MM.1S (cell line): Measurements from ENCODE around the gene SMURF2.

Source experiments
- DNase-seq: peaks from one replicate; pipeline ENCODE4 v3.0.0-alpha.2; 2015
- H2AFZ ChIP-seq: fragments of 300-600 bp; sonication (generic); 2 replicates; pipeline ENCODE4 v1.6.0; 2016; ENCODE audit warnings: antibody characterized with exemption, low read length
- H3F3A ChIP-seq: fragments of 300-600 bp; sonication (generic); 2 replicates; pipeline ENCODE4 v1.6.1; 2016; ENCODE audit warnings: mild to moderate bottlenecking, antibody characterized with exemption, low read length, moderate library complexity, mixed read lengths; ENCODE audit not compliant: insufficient read depth
- H3K27ac ChIP-seq: fragments of 300-600 bp; sonication (generic); 2 replicates; pipeline ENCODE4 v1.5.1; 2016; ENCODE audit warnings: mild to moderate bottlenecking, low read length
- H3K27me3 ChIP-seq: fragments of 300-600 bp; sonication (generic); replicated peaks from 2 replicates; pipeline ENCODE4 v1.6.0; 2016; ENCODE audit warnings: low read length; ENCODE audit not compliant: insufficient read depth
- H3K36me3 ChIP-seq: fragments of 300-600 bp; sonication (generic); replicated peaks from 2 replicates; pipeline ENCODE4 v1.6.1; 2016; ENCODE audit warnings: mild to moderate bottlenecking, low read length, mixed read lengths; ENCODE audit not compliant: insufficient read depth
- H3K4me1 ChIP-seq: fragments of 300-600 bp; sonication (generic); 2 replicates; pipeline ENCODE4 v1.6.1; 2016; ENCODE audit warnings: low read length, mixed read lengths
- H3K4me2 ChIP-seq: fragments of 300-600 bp; sonication (generic); 2 replicates; pipeline ENCODE4 v1.6.0; 2016; ENCODE audit warnings: low read depth, low read length
- H3K4me3 ChIP-seq: fragments of 300-600 bp; sonication (generic); 2 replicates; pipeline ENCODE4 v1.5.1; 2016; ENCODE audit warnings: low read length, mixed read lengths
- H3K79me2 ChIP-seq: fragments of 300-600 bp; sonication (generic); 2 replicates; pipeline ENCODE4 v1.6.1; 2016; ENCODE audit warnings: mixed run types, low read length, mixed read lengths
- H3K9ac ChIP-seq: fragments of 300-600 bp; sonication (generic); 2 replicates; pipeline ENCODE4 v1.6.1; 2016; ENCODE audit warnings: low read length, mixed read lengths
- H3K9me2 ChIP-seq: fragments of 300-600 bp; sonication (generic); replicated peaks from 2 replicates; pipeline ENCODE4 v1.6.1; 2016; ENCODE audit warnings: mild to moderate bottlenecking, low read length, mixed read lengths; ENCODE audit not compliant: insufficient read depth
- H3K9me3 ChIP-seq: fragments of 300-600 bp; sonication (generic); replicated peaks from 2 replicates; pipeline ENCODE4 v1.6.1; 2016; ENCODE audit warnings: mild to moderate bottlenecking, low read length, mixed read lengths; ENCODE audit not compliant: insufficient read depth
- H4K20me1 ChIP-seq: fragments of 300-600 bp; sonication (generic); 2 replicates; pipeline ENCODE4 v1.6.1; 2016; ENCODE audit warnings: mild to moderate bottlenecking, low read length, moderate library complexity, mixed read lengths; ENCODE audit not compliant: insufficient read depth
- CTCF ChIP-seq: fragments of 300-600 bp; sonication (generic); IDR thresholded peaks from 2 replicates; pipeline ENCODE4 v1.5.1; 2016; ENCODE audit warnings: antibody characterized with exemption, low read length, mixed read lengths
- EZH2 ChIP-seq: fragments of 300-600 bp; sonication (generic); optimal IDR thresholded peaks from 2 replicates; pipeline ENCODE3; 2017; ENCODE audit warnings: low read depth, mild to moderate bottlenecking, antibody characterized with exemption, low read length, mixed read lengths
- EZH2phosphoT487 ChIP-seq: fragments of 300-600 bp; sonication (generic); IDR thresholded peaks from 2 replicates; pipeline ENCODE4 v1.6.1; 2018; ENCODE audit warnings: antibody characterized with exemption, low read length

The SMURF2 gene

GRCh38 chr17:64496348-64496785 lies 165.7 kb downstream of the SMURF2 start:
- no peak for DNase-seq
- peak overlapping the region; percentile 92 for H2AFZ ChIP-seq
- peaks cover 10% of the 10 kb centered on the region; the same call in 1 of the 2 replicates for H4K20me1 ChIP-seq
- H3K4me2 ChIP-seq: peak overlapping the region; percentile 89
- H3K9me2 ChIP-seq: no peaks in the 10 kb centered on the region
- no peaks in the 10 kb centered on the region for H3K9me3 ChIP-seq
- peak overlapping the region; percentile 86; the same call in 1 of the 2 replicates for H3K27ac ChIP-seq
- peak overlapping the region; percentile 89 for H3K4me3 ChIP-seq
- no peaks in the 10 kb centered on the region for H3K27me3 ChIP-seq
- H3K9ac ChIP-seq: peak overlapping the region; percentile 51
- H3K4me1 ChIP-seq: peaks cover 24% of the 10 kb centered on the region
- peaks cover 46% of the 10 kb centered on the region for H3K79me2 ChIP-seq
- TF ChIP-seq CTCF (no peak), EZH2 (no peak), EZH2phosphoT487 (no peak)
- peaks cover 51% of the 10 kb centered on the region for H3F3A ChIP-seq
- peaks cover 11% of the 10 kb centered on the region for H3K36me3 ChIP-seq
